GM18907 (cell line): ENCODE results near the gene CLDN8.

ENCODE experiments used
- ATAC-seq: cut with Tn5 transposase; IDR thresholded peaks from one replicate; pipeline ENCODE4 v1.9.1; 2021; ENCODE audit warnings: mild to moderate bottlenecking, moderate library complexity; ENCODE audit not compliant: unreplicated experiment

Gene CLDN8

DNA sequence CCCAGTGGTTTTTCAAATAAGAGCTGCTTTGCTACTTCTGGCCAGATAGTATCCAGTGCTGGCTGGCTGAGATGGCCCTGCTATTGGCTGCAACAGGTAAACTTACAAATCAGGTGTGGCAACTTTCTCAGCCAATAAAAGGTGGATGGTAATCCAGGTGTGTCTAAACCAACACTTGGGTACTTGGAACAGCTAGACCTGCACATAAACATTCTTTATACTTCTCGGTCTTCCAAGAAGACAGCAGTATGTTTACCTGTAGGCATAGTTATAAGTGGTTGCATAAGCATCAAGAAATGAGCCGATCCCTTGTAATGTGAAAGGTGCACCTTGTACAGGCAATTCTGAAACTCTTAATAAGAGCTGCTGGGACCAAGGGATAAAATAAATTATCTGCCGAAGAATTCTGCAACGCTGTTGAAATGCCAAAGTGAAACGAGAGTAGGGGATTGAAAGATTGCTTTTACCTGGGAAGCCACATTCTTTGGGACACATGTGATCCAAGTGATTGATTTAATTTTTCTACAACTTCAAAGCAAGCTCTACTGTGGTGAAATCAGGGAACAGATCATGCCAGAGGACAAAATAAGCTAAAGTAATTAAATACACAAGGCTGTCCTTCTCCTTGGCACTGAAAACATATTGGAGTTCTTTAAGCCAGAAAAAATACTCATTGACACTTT lies at the start of gene CLDN8:
TSS of gene CLDN8 (minus strand) at position 57 of the 683 bp plus-strand sequence. CDS start 172 bp downstream, outside the sequence.
- ATAC-seq = no peak

DNA sequence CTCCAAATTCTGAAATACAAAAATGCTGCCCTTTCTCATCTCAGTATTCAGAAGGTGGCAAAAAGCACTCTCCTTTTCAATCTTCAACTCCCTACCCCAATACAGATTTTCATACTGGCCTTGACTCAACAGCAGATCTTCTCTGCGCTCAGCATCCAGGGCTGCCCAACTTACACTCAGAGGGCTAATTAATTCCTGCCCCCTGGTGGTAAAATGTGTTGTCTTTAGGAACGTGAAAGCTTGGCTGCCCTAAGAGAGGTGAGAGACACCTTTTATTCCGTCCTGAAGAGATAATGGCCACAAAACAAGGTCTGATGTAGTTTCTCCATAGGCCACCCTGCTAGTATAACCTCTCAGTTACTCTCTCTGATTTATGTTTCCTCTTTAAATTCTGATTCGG lies 41.9 kb upstream of the CLDN8 start:
- no peak for ATAC-seq

- no peak for ATAC-seq
These were observed 40.2 kb upstream of the CLDN8 start for GRCh38 chr21:30256100-30256499.

GRCh38 chr21:30255679-30256078 lies 39.8 kb upstream of the CLDN8 start:
- no peak for ATAC-seq

GRCh38 chr21:30251781-30252180 lies 35.9 kb upstream of the CLDN8 start:
- ATAC-seq = no peak

GRCh38 chr21:30249936-30250335 lies 34.0 kb upstream of the CLDN8 start:
- no peak for ATAC-seq

DNA sequence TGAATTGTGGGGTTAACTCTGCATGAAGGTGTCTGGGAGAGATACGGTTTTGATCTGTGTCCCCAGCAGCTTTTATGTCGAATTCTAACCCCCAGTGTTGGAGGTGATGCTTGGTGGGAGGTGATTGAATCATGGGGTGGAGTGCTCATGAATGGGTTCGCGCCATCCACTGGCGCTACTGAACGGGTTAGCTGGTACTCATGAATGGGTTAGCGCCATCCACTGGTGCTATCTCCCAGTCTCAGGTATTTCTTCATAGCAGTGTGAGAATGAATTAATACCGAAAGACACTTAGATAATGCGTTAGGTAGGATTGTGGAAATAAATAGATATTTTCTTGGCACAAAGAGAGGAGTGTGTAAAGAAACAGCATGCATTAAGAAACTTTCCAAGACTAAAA lies 32.9 kb upstream of the CLDN8 start:
- no peak for ATAC-seq

GRCh38 chr21:30245061-30245460 lies 29.2 kb upstream of the CLDN8 start:
- no peak for ATAC-seq

DNA sequence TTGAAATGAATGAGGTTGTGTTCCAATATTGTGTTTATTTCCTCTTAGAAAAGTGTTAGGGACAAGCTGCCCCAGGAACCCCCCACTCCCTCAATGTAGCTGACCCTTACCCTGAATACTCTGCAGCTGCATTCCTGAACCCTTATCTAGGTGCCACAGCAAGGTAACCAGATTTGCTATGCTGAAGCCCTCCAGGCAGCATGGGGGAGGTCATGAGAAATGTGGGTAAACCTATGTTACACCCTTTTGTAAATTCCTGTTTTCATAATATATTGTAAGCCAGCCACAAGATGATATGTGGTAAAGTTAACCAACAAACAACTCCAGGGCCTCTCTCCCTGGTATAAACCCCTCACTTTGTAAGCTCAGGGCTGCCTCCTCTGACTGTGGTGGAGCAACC lies 27.8 kb upstream of the CLDN8 start:
- no peak for ATAC-seq

- no peak for ATAC-seq
These were observed 24.8 kb upstream of the CLDN8 start for GRCh38 chr21:30240661-30241060.

- no peak for ATAC-seq
These were observed 22.3 kb upstream of the CLDN8 start for GRCh38 chr21:30238168-30238567.

DNA sequence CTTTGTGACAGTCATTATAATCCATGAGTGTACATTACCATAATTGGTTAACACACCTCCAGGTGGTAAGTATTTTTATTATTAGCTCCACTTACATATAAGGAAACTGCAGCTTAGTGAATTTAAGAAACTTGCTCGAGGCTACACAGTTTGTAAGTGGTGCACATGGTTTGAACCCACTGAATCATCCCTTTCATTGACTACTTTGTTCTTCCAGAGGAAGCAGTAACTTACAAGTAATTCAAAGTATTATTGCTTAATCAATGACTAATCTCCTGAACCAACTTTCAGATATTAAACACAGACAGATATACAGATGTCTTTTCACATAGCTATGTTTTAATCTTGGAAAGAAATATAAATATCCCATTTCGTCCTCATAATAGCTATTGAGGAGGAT lies 18.7 kb upstream of the CLDN8 start:
- no peak for ATAC-seq

- ATAC-seq = no peak
These were observed 18.2 kb upstream of the CLDN8 start for GRCh38 chr21:30234050-30234449.

GRCh38 chr21:30233228-30234020 lies 17.5 kb upstream of the CLDN8 start:
- no peak for ATAC-seq

DNA sequence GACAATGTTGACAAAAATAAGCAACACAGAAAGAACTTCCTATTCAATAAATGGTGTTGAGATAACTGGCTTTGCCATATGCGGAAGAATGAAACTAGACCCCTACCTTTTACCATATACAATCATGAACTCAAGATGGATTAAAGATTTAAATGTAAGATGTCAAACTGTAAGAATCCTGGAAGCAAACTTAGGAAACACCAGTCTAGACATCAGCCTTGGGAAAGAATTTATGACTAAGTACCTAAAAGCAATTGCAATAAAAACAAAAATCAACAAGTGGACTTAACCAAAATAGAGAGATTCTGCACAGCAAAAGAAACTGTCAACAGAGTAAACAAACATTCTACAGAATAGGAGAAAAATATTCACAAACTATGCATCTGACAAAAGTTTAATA lies 16.1 kb upstream of the CLDN8 start:
- ATAC-seq = no peak

- ATAC-seq = no peak
These were observed 11.9 kb upstream of the CLDN8 start for GRCh38 chr21:30227633-30228404.

DNA sequence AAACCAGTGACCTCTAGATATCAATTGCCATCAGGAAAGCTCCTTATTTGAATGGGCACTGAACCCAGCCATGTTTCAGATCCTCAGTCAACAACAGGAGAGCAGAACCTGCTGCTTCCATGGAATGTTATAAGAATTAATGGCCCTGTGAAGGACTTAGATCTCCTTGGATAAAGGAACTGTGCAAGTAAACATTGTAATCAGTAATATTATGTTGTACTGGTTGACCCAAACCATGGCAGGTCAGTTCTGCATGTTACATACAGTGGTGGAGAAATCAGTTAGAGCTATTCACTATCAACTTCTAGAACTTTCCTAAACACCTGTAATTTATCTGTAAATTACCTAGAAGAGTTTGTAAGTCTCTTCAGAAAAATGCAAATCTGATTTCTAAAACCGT lies 11.2 kb upstream of the CLDN8 start:
- no peak for ATAC-seq

GRCh38 chr21:30223596-30223995 lies 7.7 kb upstream of the CLDN8 start:
- ATAC-seq = no peak

DNA sequence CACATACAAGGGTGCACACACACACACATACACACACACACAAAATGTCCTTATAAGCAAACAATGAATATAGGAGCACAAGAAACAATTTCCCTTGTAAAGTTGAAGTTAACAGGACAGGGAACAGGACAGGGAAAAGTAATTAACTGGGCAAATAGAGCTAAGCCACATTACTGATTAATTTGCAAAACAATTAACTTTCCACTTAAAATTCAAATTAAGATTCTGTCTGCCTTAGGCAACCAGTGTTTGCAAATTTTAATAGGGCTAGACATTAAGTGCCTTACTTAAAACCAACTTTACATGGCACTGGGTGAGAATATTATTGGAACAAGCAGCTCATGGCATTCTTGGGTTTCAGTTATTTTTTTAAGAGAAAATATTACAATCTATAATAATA lies 6.8 kb upstream of the CLDN8 start:
- ATAC-seq = no peak

GRCh38 chr21:30211071-30211470 lies 4.8 kb downstream of the CLDN8 start:
- no peak for ATAC-seq

GRCh38 chr21:30209601-30210000 lies 6.3 kb downstream of the CLDN8 start:
- ATAC-seq = no peak

DNA sequence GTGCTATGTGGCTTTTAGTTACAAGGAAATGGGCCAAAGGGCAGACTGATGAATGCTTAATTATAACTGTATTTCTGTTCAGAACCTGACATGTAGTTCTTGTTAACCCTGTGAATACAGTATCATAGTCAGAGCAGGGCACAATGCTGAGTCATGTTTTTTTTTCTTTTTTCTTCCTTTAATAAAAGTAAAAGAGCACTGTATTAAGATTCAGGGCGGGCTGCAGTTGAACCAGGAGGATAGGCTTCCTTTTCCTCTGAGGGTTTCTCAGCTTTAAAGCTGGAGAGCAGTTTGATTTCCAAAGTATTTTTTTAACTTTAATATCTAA lies 8.7 kb downstream of the CLDN8 start:
- no peak for ATAC-seq
